Measurements from ENCODE around the gene PDE6B.
"Not testable (repeated sequence)": the region's sequence is repeated elsewhere in the genome, so short reads cannot be mapped to it uniquely, and the experiment has no call there.

Gene PDE6B

DNA sequence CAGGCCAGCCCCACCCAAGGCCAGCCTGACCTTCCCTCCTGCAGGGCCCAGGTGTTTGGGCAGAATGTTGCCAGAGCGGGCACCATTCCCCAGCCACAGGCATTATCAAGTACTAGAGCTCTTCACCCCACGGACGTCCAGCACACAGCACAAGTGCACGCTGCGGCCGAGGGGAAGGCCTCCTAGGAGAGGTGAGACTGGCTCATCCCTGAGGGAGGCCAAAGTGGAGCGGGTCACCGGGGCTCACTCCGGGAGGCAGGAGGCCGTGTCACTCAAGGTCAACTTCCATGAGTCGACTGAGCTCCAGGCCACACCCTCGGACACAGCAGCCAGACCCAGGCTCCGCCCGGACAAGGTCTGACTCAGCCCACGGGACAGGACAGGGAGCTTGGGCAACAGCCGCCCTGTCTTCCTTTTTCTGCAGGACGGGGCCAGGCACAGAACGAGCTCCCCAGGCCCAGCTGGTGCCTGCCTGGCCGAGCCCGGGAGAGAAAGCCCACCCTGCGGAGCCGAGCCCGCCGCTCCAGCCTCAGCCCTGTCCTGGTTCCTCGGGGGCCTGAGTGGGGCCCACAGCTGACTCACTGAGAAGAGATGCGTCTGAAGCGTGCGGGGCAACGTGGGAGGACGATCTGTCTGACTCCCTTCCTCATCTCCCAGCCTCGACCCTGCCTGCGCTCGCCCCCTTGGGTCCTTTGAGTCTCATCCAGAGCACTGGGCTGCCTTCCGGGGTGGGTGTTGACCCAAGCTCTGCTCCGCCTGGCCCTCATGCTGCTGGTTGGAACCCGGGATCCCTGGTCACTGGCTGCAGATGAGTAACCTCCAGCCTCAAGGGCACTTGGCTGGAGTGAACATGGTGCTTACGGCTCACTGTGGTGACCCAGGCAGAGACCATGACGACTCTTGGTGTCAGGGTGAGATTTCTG is 61.9 kb downstream of the PDE6B start:
- DNase-seq = no peak

DNA sequence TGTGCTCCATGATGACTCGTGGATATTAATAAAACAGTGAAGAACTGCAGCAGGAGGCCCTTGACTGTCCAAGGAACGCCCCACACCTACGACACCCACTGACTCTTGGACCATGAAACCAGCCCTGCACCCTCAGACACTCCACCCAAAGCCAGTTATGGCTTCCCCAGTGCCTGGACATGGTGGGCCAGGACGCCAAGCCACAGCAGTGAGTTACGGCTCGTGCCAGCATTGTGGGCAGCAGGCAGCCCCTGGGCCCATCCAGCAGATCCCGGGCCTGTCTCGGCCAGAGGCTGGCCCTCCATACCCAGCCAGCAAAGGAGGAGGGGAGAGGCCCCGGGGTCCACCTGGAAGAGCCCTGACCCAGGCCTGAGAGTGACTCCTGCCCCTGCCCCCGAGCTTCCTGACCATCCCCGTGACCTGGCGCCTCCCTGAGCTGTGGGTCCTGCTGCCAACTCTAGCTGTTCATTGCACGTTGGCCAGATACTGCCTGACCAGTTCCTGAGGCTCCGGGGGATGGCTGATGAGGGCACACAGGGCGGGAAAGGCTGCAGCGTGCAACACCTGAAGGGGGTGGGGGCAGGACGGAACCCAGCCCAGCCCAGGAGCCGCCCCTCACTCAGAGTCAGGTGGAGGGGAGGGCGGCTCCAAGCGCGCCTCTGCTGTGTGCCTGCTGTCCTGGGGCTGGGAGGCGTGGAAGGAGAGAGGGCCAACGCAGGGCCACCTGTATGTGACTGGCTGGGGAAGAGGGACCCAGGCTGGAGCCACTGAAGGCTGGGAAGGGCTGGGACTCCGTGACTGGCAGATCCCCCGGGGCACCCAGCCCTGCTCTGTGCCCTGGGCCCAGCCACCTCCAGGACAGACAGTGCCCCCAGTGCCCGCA is 62.8 kb downstream of the PDE6B start:
- no peak for DNase-seq

DNA sequence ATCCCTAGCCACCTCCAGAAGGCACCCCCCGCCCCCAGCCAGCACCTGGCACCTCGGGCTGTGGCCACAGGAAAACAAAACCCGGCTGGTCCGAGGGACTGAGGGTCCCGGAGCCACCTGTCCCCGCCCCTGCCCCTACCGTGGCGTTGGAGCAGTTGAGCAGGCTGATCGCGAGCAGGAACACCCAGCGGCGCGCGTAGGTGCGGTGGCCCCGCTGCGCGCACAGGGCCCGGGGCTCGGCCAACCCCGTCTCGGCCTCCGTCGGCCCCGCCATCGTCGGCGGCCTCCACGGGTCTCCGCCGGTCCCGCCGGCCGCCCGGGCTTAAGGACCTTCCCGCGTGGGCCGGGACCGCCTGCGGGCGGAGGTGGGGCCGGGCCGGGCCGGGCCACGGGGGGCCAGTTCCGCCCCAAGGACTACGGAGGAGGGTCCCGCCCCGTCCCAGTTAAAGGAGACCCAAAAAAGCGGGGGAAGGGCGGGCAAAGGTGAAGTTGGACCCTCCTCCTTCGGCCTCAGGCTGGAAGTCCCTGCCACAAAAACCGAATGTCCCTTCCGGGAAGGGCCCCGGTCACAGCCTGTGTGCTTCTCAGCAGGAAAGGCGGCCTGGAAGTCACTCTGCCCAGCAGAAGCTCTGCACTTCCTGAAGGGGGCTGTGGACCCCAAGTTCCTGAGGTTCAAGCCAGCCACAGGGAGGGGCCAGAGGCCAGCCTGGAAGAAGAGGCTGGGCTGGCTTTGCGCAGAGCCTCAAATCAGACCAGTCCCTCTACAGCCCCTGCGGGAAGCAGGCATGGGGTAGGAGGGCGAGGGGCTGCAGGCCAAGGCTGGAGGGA is 63.7 kb downstream of the PDE6B start, which contains the start of gene SLC49A3:
Gene SLC49A3, minus strand, starts transcription at position 298 of the 828 bp plus-strand sequence. Its CDS starts 24 bp downstream, at position 274.
- DNase-seq = no peak

DNA sequence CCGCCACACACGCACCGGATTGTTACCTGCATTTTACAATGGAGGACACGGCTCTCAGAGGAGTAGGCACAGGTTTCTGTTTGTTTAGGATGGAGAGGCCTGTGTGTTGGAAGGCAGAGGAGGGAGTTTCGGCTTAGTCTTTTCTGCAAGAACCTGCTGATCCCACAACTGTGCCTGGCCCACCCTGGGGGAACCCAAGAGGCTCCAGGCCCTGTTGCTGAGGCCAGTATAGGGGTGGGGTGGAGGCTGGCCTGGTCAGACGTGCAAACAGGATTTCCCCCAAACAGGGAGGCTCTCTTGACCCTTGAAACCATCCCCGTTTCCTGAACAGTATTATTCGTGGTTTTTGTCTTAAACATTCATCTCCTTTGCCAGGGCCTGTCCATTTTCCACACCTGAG is 64.3 kb downstream of the PDE6B start:
- no peak for DNase-seq

DNA sequence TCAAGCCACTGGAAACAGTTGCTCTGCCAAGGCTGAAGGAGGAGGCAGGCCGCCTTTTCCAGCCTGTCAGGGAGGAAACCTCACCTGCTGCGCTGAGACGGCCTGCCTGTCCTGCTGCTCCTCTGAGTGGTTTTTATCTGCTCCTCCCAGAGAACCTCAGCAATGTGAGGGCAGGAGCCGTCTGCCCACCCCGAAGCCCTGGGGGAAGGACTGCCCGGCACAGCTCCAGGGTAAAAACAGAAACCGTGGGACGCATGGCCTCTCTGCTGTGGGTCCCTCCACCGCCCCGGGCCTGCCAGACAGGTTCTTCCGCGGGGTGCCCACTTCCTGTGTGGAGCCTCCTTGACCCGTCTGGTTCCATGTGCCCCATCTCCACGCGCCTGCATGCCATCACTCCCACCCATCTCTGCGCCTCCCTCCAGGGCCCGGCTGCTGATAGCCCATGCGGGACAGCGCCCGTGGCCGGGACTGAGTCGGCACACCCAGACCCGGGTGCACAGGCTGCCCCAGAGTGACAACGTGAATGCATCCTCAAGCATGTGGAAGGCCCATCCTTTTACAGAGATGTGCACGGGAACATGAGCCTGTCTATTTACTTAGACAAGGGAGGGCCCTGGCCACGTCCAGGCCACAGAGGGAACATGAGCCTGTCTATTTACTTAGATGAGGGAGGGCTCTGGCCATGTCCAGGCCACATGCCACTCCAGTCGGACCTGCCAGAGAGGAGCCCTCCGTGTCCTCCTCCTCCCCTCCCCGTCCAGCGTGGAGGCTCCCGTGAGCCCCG is 67.6 kb downstream of the PDE6B start:
- no peak for DNase-seq

DNA sequence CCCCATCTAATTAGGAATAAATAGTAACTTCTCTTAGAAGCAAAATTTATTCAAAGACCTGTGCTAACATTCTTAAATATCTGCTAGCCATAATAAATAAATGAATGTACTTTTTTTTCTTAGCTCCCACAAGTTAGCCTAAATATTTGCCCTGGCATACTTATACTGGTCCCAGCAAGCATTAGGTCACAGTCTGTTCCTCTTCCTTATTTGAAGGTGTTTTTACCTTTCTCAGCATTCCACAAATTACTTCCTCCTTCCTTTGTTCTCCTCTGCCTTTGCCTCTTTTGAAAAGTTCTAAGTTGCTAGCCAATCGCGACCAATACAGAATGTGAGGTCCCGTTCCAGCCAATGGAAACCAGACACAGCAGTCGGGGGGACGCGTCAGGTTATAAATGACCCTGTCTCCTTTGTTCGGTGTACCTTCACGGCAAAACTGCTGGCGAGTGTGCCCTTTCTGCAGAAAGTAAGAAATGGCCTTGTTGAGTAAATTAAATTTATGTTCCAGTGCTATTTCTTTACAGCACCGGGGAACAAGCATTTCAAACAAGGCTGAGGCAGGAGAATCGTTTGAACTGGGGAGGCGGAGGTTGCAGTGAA is 69.1 kb downstream of the PDE6B start:
- not testable (repeated sequence) for DNase-seq

DNA sequence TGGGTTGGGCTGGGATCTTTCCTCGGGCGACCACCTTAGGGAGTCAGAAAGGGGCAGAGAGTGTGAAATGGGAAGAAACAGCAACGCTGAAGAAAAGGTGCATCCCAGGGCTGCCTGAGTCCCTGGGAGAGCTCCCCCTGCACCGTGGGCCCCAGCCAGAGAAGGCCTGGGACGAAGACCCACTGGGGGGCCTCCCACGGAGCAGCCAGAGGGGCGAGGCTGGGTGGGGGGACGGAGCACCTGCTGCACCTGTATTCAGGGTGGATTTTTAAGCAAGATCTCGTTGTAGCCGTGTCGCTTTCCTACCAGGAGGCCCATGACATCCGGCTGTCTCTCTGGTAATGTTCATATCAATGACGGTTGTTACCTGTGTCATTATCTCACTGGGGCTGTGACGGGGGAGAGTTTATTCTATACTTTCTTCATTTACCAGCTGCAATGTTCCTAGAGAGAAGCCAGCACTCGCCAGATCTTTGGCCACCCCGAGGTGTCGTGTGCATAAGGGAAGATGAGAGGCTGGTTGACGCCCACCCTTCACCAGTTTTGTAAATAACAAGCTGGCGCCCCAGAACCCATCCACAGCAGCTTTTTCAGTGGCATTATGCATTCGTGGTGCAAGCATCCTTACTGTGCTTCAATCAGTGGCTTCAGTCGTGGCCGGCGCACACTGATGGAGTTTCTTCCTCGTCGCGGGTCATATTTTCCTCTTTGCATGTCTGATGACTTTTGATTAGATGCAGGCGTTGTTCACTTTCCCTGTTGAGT is 74.6 kb downstream of the PDE6B start:
- DNase-seq = no peak

DNA sequence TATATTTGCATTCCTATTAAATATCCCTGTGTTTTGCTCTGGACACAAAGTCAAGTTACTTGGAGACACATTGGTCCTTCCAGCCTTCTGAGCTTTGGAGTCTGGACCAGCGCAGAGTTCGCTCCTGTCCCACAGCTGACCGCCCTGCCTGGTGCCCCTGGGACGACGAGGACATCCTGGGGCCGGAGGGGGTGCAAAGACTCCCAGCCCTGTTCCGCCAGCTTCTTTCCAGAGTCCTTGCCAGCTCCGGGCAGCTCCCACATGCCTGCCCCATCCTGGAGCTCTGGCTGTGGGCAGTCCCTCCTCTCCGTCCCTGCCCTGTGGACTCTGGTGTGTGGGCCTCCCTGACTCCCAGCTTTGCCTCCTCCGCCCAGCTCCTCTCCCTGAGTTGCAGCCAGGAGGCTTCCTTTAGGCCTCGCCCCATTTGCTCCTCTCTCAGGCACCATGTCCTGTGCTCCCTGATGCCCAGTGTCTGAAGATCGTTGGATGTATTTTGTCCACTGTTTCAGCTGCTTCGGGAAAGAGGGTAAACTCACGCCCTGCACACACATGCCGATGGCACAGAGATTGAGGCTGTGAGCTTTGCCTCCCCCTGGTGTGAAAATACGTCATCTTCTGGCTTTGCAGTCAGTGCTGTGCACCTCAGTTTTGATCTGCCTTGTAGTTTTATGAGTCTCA is 75.4 kb downstream of the PDE6B start:
- no peak for DNase-seq

DNA sequence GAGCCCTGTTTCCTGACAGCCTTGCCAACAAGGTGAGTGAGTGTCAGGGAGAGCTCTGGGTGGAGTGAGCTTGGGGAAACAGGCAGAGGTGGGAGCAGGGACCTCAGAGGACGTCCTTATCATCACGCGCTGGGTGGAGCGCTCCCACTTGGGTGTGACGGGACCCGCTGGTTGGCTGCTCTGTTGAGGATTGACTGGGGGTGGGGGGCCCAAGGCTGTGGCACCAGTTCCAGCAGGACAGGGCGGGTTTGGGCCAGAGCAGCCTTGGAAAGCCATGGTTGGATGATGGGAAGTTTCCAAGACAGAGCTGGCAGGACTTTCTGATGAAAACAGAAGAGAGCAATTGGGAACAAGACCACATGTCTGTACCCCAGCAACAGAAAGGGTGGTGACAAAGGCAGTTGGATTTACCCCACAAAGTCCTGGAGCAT is 77.3 kb downstream of the PDE6B start:
- DNase-seq = no peak

DNA sequence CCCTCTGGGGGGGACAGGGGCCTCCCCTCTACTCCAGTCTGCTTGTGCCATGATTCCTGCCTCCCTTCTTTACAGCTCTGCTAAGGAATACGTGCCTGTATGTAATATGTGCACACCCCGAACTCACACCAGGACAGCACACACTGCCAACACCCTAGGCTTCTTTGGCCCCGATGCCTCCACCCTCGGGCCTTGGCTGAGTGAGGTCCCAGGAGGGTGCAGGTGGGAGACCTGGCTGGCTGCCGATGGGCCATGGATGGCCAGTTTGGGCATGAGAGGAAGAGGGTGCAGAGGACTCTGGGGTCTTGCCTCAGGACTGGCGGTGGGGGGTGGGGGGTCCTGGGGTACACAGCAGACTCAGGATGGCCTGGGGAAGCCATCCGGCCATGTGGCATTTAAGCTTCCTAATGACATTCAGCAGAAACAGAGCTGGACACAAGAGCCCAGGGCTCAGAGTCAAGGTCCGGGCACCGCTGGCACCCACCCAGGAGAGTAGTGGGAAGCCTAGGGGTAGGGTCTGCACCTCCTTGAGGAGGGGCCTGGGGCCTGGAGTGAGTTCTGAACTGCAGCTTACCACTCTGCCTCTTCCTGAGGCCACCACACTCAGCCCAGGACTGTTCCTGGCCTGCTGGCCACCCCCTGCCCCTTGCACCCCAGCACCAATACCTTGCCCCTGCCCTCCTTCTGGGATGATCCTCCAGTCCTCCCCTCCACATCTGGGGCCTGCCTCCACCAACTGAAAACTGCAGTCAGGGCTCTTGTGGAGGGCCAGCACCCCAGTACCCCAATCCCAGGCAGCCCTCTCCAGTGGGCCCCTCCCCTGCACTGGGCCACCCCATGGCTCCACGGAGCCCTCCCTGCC is 78.2 kb downstream of the PDE6B start:
- DNase-seq = no peak

DNA sequence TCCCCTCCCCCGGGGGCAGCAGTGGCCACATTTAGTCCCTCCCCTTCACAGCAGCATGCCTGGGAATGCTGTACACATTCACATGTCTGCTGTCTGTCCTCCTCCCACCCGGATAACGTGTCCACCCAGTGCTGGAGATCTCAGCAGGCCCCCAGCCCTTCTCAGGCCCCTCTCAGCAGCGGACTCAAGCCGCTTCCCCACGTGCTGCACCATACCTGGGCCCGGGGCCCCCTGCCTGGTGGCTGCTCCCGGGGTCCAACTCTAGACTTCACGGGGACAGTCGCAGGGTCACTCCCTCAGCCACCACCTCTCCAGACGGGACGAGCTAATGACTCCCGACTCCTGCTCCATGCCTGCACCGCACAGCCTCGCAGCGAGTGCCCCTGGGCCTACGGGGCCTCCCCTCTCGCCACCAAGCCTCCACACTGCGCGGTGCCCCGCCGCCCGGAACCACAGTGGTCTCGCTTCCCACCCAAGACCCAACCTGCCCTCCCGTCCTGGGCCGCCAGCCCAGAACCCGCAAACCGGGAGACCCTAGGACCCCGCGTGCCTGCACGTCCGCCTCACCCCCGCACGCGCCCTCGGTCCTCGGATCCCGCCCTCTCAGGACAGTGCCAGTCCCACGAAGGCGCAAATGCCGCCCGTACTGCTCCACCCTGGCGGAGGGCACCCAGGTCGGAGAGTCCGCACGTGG is 79.0 kb downstream of the PDE6B start:
- DNase-seq = no peak

DNA sequence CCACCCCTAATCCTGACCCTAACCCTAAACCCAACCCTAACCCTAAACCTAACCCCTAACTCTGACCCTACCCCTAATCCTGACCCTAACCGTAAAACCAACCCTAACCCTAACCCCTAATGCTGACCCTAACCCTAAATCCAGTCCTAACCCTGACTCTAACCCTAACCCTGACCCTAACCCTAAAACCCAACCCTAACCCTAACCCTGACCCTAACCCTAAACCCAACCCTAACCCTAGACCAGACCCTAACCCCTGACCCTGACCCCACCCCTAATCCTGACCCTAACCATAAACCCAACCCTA is 79.6 kb downstream of the PDE6B start:
- no peak for DNase-seq

DNA sequence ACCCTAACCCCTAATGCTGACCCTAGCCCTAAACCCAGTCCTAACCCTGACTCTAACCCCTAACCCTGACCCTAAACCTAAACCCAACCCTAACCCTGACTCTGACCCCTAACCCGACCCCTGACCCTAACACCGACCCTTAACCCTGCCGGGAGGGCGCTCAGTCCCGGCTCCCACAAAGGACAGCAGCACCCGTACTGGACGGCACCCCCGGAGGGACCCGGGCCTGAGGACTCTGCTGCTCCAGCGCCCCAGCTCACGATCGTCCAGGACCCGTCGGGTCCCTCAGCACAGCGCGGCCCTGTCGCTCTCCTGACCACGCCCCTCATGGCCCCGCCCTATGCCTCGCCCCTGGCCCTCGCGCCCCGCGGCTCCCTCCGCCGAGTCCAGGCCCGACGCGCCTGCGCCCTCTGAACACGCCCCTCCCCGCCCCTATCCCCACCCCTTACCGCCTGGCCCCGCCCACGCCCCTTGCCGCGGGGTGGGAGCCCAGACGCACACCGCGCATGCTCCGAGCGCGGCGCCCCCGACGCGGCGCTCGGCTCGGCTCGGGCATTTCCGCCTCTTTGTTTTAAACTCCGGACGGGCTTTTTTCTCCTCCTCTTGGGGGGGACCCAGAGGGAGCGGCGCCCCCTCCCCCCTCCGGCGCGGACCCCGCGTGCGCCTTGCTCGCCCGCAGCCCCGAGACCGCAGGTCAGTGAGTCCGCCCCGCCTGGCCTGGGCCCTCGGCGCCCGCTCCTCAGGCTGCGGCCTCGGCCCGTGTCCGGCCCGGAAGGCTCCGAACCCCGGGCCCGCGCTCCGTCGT is 80.1 kb downstream of the PDE6B start, which contains the start of gene PCGF3:
Gene PCGF3, plus strand, starts transcription at position 555 of the 805 bp plus-strand sequence. CDS start 27,849 bp downstream, outside the sequence.
- DNase-seq = peak; percentile 96

DNA sequence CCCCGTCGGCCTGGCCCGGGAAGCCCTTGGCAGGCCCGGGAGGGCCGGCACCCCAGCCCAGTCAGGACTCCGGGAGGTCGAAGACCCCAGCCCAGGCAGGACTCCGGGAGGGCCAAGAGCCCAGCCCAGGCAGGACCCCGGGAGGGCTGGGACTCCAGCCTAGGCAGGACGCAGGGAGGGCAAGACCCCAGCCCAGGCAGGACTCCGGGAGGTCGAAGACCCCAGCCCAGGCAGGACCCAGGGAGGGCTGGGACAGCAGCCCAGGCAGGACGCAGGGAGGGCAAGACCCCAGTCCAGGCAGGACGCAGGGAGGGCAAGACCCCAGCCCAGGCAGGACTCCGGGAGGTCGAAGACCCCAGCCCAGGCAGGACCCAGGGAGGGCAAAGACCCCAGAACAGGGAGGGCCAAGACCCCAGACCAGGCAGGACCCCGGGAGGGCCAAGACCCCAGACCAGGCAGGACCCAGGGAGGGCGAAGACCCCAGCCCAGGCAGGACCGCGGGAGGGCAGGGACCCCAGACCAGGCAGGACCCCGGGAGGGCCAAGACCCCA is 80.8 kb downstream of the PDE6B start:
- DNase-seq = not testable (repeated sequence)

DNA sequence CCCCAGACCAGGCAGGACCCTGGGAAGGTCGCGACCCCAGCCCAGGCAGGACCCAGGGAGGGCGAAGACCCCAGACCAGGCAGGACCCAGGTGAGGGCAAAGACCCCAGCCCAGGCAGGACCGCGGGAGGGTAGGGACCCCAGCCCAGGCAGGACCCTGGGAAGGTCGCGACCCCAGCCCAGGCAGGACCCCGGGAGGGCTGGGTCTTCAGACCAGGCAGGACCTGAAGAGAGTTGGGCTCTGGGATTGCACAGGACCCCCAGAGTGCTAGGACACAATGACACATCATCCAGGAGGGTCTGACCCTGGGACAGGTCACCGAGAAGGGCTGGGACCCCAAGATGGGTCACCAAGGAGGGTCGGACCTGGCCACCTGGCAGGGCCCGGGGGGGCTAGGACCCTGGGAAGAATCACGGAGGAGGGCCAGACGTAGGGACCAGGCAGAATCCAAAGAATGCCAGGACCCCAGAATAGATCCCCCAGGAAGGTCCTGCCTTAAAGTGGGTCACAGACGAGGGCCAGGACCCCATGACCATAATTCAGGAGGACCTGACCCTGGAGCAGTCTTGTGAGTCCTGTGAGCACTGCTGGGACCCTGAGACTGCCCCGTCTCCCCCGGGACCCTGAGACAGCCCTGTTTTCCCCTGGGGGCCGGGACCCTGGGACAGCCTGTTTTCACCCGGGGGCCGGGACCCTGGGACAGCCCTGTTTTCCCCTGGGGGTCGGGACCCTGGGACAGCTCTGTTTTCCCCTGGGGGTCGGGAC is 81.6 kb downstream of the PDE6B start:
- DNase-seq = no peak

DNA sequence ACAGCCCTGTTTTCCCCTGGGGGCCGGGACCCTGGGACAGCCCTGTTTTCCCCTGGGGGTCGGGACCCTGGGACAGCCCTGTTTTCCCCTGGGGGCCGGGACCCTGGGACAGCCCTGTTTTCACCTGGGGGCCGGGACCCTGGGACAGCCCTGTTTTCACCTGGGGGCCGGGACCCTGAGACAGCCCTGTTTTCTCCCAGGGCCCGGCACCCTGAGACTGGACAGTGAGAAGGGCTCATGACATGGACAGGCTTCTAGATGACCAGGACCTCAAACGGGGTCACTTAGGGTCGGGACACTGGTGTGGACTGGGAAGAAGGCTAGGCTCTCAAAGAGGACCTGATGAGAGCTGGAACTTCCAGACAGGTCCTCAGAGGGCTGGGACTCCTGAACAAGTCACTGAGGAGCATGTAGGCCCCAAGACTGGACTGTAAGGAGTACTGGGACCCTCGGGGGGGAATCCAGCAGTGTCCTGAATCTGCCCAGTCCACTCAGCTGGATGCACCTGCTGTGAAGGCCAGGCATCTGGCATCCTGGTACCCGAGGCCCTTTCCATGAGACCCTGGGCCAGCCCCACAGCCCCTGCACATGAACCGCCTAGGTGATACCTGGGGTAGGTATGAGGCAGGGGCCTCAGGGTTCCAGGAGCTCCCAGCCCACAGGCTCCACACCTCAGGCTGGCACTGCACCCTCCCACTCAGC is 82.7 kb downstream of the PDE6B start:
- DNase-seq = no peak
